ENCODE data around the gene KDM2B.

GRCh38 chr12:121468499-121468801, 112.4 kb downstream of the KDM2B start:
- TF ChIP-seq EZH2 (IDR thresholded peaks at IDR 0.05; ENCODE audit: borderline replicate concordance, low read depth, low read length, severe bottlenecking) (no peak), CTCF (IDR thresholded peaks at IDR 0.05; ENCODE audit: borderline replicate concordance, extremely low read depth, low read length, poor library complexity, severe bottlenecking) (no peak)
